B cell (primary cell): ENCODE data around the gene BRINP3. TPM values are rescaled to one million over a fixed set of nuclear protein-coding genes. Genes with fewer than 3 reads are reported as not detected.

Experiments
- ATAC-seq: fragments of 200-7000 bp; cut with Tn5 transposase; one replicate; pipeline ENCODE4 v1.10.0; 2021; ENCODE audit warnings: low read depth, mild to moderate bottlenecking, moderate number of reproducible peaks, moderate library complexity
- CTCF ChIA-PET: fragments of 350-600 bp; sonication (Branson Sonifier 250); formaldehyde crosslinking; loops from one replicate; lab custom pipeline; 2021; ENCODE audit warnings: antibody characterized with exemption, inconsistent platforms; lab: Charles Lee
- POLR2A ChIA-PET: fragments of 350-600 bp; sonication (Branson Sonifier 250); formaldehyde crosslinking; loops from one replicate; lab custom pipeline; 2021; ENCODE audit warnings: antibody characterized with exemption; lab: Charles Lee
- DNase-seq: peaks from one replicate; pipeline ENCODE4 v3.0.0; 2013
- H2AFZ ChIP-seq: 2 replicates; pipeline ENCODE4 v1.6.1; 2012; ENCODE audit warnings: mild to moderate bottlenecking, low read depth, low read length; ENCODE audit not compliant: insufficient read depth, poor library complexity, severe bottlenecking
- H3K27ac ChIP-seq, 2 donors: 1 replicate in 1 of 2; 2 replicates in 1 of 2; pipeline ENCODE4 v1.5.1; 2012 to 2013; ENCODE audit warnings: low read length in 2 of 2, mild to moderate bottlenecking in 2 of 2, moderate library complexity in 1 of 2
- H3K27me3 ChIP-seq, 4 experiments: fragments of 200-600 bp in 1 of 4; sonication (generic) in 1 of 4; replicated peaks in 1 of 4; 1 replicate in 2 of 4; 2 replicates in 2 of 4; pipeline versions ENCODE4 v1.6.1 to v1.7.0; 2013 to 2016; ENCODE audit warnings: low read length in 3 of 4, mild to moderate bottlenecking in 2 of 4, mixed read lengths in 1 of 4, moderate library complexity in 1 of 4; ENCODE audit not compliant: insufficient read depth in 4 of 4, control insufficient read depth in 3 of 4; ENCODE audit errors: control extremely low read depth in 1 of 4
- H3K36me3 ChIP-seq, 2 experiments: replicated peaks in 1 of 2; 1 replicate in 1 of 2; 2 replicates in 1 of 2; pipeline versions ENCODE4 v1.6.1 to v1.7.1; 2013; ENCODE audit warnings: low read length in 1 of 2; ENCODE audit not compliant: insufficient read depth in 2 of 2, control insufficient read depth in 1 of 2; ENCODE audit errors: control extremely low read depth in 1 of 2, extremely low read depth in 1 of 2
- H3K4me1 ChIP-seq, 2 donors: fragments of 200-600 bp in 1 of 2; sonication (generic) in 1 of 2; 1 replicate in 1 of 2; 2 replicates in 1 of 2; pipeline versions ENCODE4 v1.5.1 to v1.6.1; 2013 to 2017; ENCODE audit warnings: low read length in 2 of 2; ENCODE audit not compliant: control insufficient read depth in 2 of 2, insufficient read depth in 2 of 2
- H3K4me2 ChIP-seq: replicated peaks from 2 replicates; pipeline ENCODE3; 2012; ENCODE audit warnings: mild to moderate bottlenecking, low read depth, low read length; ENCODE audit not compliant: poor library complexity, severe bottlenecking
- H3K4me3 ChIP-seq, 5 experiments: fragments of 200-600 bp in 1 of 5; sonication (generic) in 1 of 5; 1 replicate in 3 of 5; 2 replicates in 2 of 5; pipeline versions ENCODE4 v1.5.1 to v1.7.0; 2011 to 2016; ENCODE audit warnings: low read length in 4 of 5, mild to moderate bottlenecking in 4 of 5, low read depth in 2 of 5, control low read depth in 1 of 5, moderate library complexity in 1 of 5; ENCODE audit not compliant: insufficient read depth in 1 of 5; ENCODE audit errors: control extremely low read depth in 1 of 5, extremely low read depth in 1 of 5
- H3K79me2 ChIP-seq: fragments of 200-600 bp; sonication (generic); one replicate; pipeline ENCODE4 v1.6.0; 2016; ENCODE audit warnings: low read length; ENCODE audit not compliant: control insufficient read depth, insufficient read depth
- H3K9ac ChIP-seq: fragments of 200-600 bp; sonication (generic); 2 replicates; pipeline ENCODE4 v1.6.1; 2017; ENCODE audit warnings: mild to moderate bottlenecking, low read length, moderate library complexity
- H3K9me3 ChIP-seq, 3 donors: one replicate each; pipeline versions ENCODE4 v1.6.1 to v1.7.1; 2013; ENCODE audit warnings: low read length in 2 of 3; ENCODE audit not compliant: control insufficient read depth in 2 of 3, insufficient read depth in 1 of 3; ENCODE audit errors: control extremely low read depth in 1 of 3
- H4K20me1 ChIP-seq: 2 replicates; pipeline ENCODE4 v1.6.0; 2012; ENCODE audit warnings: mild to moderate bottlenecking, low read length; ENCODE audit not compliant: insufficient read depth, control insufficient read depth, poor library complexity, severe bottlenecking
- H3K27ac Mint-ChIP-seq: one replicate; pipeline ENCODE4 v1.8.0; 2021; ENCODE audit warnings: mixed read lengths
- H3K27me3 Mint-ChIP-seq: one replicate; pipeline ENCODE4 v1.8.0; 2021; ENCODE audit warnings: mixed read lengths
- H3K4me1 Mint-ChIP-seq: one replicate; pipeline ENCODE4 v1.8.0; 2021; ENCODE audit warnings: mixed read lengths
- H3K4me3 Mint-ChIP-seq: one replicate; pipeline ENCODE4 v1.8.0; 2021; ENCODE audit warnings: mixed read lengths
- H3K9me3 Mint-ChIP-seq: one replicate; pipeline ENCODE4 v1.8.0; 2022; ENCODE audit warnings: mixed read lengths; ENCODE audit not compliant: insufficient read depth
- EZH2 ChIP-seq: IDR thresholded peaks from 2 replicates; pipeline ENCODE4 v1.6.1; 2012; ENCODE audit warnings: borderline replicate concordance, low read depth, mild to moderate bottlenecking, moderate library complexity, low read length; ENCODE audit not compliant: insufficient read depth, poor library complexity, severe bottlenecking
- WGBS: methylation state at CpG from one replicate; pipeline ENCODE4 v1.1.5; 2013; ENCODE audit warnings: missing lambda C conversion rate; ENCODE audit not compliant: insufficient coverage; 5-methylcytosine and 5-hydroxymethylcytosine counted together
- intact Hi-C: fragments of 100-400 bp; cut with micrococcal nuclease; formaldehyde crosslinking; loops from one replicate; pipeline ENCODE4 v1.10.0; 2022
- polyA plus RNA-seq: library from polyadenylated mRNA; depleted of rRNA; stranded (reverse); fragments of >200 nt; gene quantifications from 2 replicates; pipeline ENCODE4 v1.2.3, GENCODE V29; 2012
- total RNA-seq, 2 donors: library from RNA; stranded (reverse); fragments of 120-200 nt in 1 of 2; gene quantifications; 1 replicate in 1 of 2; 2 replicates in 1 of 2; pipeline versions ENCODE4 v1.2.3 to v1.2.4, GENCODE V29; 2013 to 2022
- TF ChIP-seq, protein P1 (sequence below): fragments of 200-600 bp; IDR thresholded peaks from one replicate; pipeline ENCODE4 v1.8.0; 2022; ENCODE audit warnings: antibody characterized with exemption, mild to moderate bottlenecking

The BRINP3 gene
- total and polyA plus RNA-seq, 2 donors (not counting 1 experiment from before 2014, with no cell fraction given): not detected

DNA sequence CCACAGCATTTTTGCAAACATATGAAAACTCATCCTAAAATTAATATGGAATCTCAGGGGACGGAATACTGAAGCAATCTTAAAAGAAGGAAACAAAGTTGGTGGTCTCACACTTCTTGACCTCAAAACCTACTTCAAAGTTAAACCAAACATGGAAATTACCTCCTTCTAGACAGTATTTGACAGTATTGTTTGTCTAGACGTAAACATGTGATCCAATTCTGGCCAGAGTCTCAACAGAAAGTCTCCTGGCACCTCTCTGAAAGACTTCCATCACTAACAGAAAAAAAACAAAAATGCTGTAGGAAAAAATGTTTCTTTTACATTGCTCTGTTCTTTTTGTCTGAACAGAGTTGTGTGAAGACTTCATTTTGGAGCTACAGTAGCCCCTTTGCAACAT, 99.7 kb downstream of the BRINP3 start:
- H3K4me1 ChIP-seq: no peaks in the 10 kb centered on the region
- ChIA-PET POLR2A (no interaction called here), CTCF (no interaction called here)
- H3K4me2 ChIP-seq: no peak overlapping the region
- intact Hi-C loops: no loop called here
- Mint-ChIP-seq H3K27ac (no peak overlapping the region), H3K4me1 (peaks cover 5% of the 10 kb centered on the region), H3K27me3 (no peaks in the 10 kb centered on the region), H3K4me3 (no peak overlapping the region), H3K9me3 (peaks cover 3% of the 10 kb centered on the region)
- no peaks in the 10 kb centered on the region for H3K9me3 ChIP-seq
- H3K27me3 ChIP-seq: no peaks in the 10 kb centered on the region
- TF ChIP-seq EZH2: no peak
- TF ChIP-seq, protein P1, sequence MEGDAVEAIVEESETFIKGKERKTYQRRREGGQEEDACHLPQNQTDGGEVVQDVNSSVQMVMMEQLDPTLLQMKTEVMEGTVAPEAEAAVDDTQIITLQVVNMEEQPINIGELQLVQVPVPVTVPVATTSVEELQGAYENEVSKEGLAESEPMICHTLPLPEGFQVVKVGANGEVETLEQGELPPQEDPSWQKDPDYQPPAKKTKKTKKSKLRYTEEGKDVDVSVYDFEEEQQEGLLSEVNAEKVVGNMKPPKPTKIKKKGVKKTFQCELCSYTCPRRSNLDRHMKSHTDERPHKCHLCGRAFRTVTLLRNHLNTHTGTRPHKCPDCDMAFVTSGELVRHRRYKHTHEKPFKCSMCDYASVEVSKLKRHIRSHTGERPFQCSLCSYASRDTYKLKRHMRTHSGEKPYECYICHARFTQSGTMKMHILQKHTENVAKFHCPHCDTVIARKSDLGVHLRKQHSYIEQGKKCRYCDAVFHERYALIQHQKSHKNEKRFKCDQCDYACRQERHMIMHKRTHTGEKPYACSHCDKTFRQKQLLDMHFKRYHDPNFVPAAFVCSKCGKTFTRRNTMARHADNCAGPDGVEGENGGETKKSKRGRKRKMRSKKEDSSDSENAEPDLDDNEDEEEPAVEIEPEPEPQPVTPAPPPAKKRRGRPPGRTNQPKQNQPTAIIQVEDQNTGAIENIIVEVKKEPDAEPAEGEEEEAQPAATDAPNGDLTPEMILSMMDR: no peak
- no peak overlapping the region for H2AFZ ChIP-seq
- no peak overlapping the region for H3K9ac ChIP-seq
- no CpG with 5 or more reads among the region's 2 CpGs for WGBS
- H3K79me2 ChIP-seq: no peaks in the 10 kb centered on the region
- H4K20me1 ChIP-seq: no peaks in the 10 kb centered on the region
- no peaks in the 10 kb centered on the region for H3K36me3 ChIP-seq
- H3K4me3 ChIP-seq: no peak overlapping the region
- no peak overlapping the region for H3K27ac ChIP-seq
- no peak for DNase-seq
- no peak for ATAC-seq

DNA sequence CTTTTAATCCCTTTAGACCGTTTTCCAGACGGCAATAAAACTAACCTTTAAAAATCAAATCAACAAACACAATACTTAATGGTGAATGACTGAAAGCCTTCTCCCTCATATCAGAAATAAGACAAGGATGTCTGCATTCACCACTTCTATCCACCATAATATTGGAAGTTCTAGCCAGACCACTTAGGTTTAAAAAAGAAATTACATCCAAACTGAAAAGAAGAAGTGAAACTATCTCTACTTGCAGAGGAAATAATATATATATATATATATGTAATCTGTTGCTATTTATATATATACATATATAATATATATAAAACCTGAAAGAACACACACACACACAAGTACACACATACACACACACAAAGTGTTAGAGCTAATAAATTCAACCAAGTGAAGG, 100.4 kb downstream of the BRINP3 start:
- 46% methylated on average over 2 of the region's 2 CpGs for WGBS
- TF ChIP-seq, protein P1: no peak
- TF ChIP-seq EZH2: no peak
- Histone ChIP-seq H3K27ac (no peak overlapping the region), H3K9ac (no peak overlapping the region), H3K36me3 (no peaks in the 10 kb centered on the region), H3K27me3 (no peaks in the 10 kb centered on the region), H4K20me1 (no peaks in the 10 kb centered on the region), H3K4me3 (no peak overlapping the region), H3K4me2 (no peak overlapping the region), H3K9me3 (no peaks in the 10 kb centered on the region), H2AFZ (no peak overlapping the region), H3K79me2 (no peaks in the 10 kb centered on the region), H3K4me1 (no peaks in the 10 kb centered on the region)
- H3K9me3 Mint-ChIP-seq: no peaks in the 10 kb centered on the region
- no peak for ATAC-seq
- H3K4me3 Mint-ChIP-seq: no peak overlapping the region
- H3K27ac Mint-ChIP-seq: no peak overlapping the region
- ChIA-PET CTCF (no interaction called here), POLR2A (no interaction called here)
- peaks cover 5% of the 10 kb centered on the region for H3K4me1 Mint-ChIP-seq
- no peak for DNase-seq
- no peaks in the 10 kb centered on the region for H3K27me3 Mint-ChIP-seq
- intact Hi-C loops: no loop called here
